Vagina (tissue), 2 donors: ENCODE measurements around the gene POLR1B. TPM values are rescaled to one million over a fixed set of nuclear protein-coding genes. Genes with fewer than 3 reads are reported as not detected.
"Not testable (repeated sequence)": the region's sequence is repeated elsewhere in the genome, so short reads cannot be mapped to it uniquely, and the experiment has no call there.

Experiments
- DNase-seq, 2 donors: peaks; one replicate each; pipeline ENCODE4 v3.0.0-alpha.2; 2017; ENCODE audit errors: extremely low spot score in 2 of 2
- H3K27ac ChIP-seq: fragments of 200-600 bp; sonication (generic); one replicate; pipeline ENCODE4 v1.5.1; 2019
- H3K27me3 ChIP-seq: fragments of 200-600 bp; sonication (generic); one replicate; pipeline ENCODE4 v1.5.1; 2019
- H3K36me3 ChIP-seq, 2 donors: fragments of 200-600 bp; sonication (generic); one replicate each; pipeline ENCODE4 v1.5.1; 2017 to 2019
- H3K4me1 ChIP-seq: fragments of 200-600 bp; sonication (generic); one replicate; pipeline ENCODE4 v1.5.1; 2019
- H3K4me3 ChIP-seq, 2 donors: fragments of 200-600 bp; sonication (generic); 1 replicate in 1 of 2; 2 replicates in 1 of 2; pipeline ENCODE4 v1.5.1; 2016 to 2019
- H3K9me3 ChIP-seq: fragments of 200-600 bp; sonication (generic); one replicate; pipeline ENCODE4 v1.5.1; 2019
- CTCF ChIP-seq, 3 experiments: fragments of 450-650 bp in 2 of 3; fragments of 200-600 bp in 1 of 3; sonication (generic) in 1 of 3; IDR thresholded peaks; one replicate each; pipeline ENCODE4 v1.5.1; 2017 to 2019; ENCODE audit warnings: antibody characterized with exemption in 3 of 3, mild to moderate bottlenecking in 2 of 3, moderate library complexity in 2 of 3
- POLR2A ChIP-seq, 2 donors: fragments of 450-650 bp; IDR thresholded peaks; one replicate each; pipeline ENCODE4 v1.6.1; 2017; ENCODE audit warnings: antibody characterized with exemption in 2 of 2, mild to moderate bottlenecking in 2 of 2, moderate library complexity in 2 of 2
- POLR2AphosphoS5 ChIP-seq, 2 donors: sonication (generic); formaldehyde crosslinking; IDR thresholded peaks; one replicate each; pipeline ENCODE4 v1.9.0; 2017; ENCODE audit warnings: antibody characterized with exemption in 2 of 2, mild to moderate bottlenecking in 2 of 2, low read depth in 1 of 2; ENCODE audit not compliant: insufficient read depth in 1 of 2
- intact Hi-C: fragments of 100-400 bp; cut with DNase I; formaldehyde crosslinking; loops from one replicate; pipeline ENCODE4 v1.15.1; 2023
- total RNA-seq: library from RNA; depleted of rRNA; stranded (reverse); fragments of >200 nt; gene quantifications from one replicate; pipeline ENCODE4 v1.2.3, GENCODE V29; 2016

Gene POLR1B
- total RNA-seq, 1 donor from 2014 or later = 13.3 TPM

- H3K27ac ChIP-seq = no peak overlapping the region
Observed at GRCh38 chr2:112603731-112604130, 61.5 kb downstream of the POLR1B start.

GRCh38 chr2:112604952-112605351, 62.7 kb downstream of the POLR1B start:
- H3K4me1 ChIP-seq = peaks cover 5% of the 10 kb centered on the region
- H3K27ac ChIP-seq = no peak overlapping the region
- no peak for TF ChIP-seq CTCF (IDR thresholded peaks at IDR 0.05)
- TF ChIP-seq POLR2A (IDR thresholded peaks at IDR 0.05) = no peak
- no peak for TF ChIP-seq POLR2AphosphoS5 (IDR thresholded peaks at IDR 0.05; ENCODE audit: insufficient read depth in 1 of 2, low read depth in 1 of 2)
- no peaks in the 10 kb centered on the region for H3K9me3 ChIP-seq
- H3K36me3 ChIP-seq = no peaks in the 10 kb centered on the region
- H3K27me3 ChIP-seq = no peaks in the 10 kb centered on the region
- no peak for DNase-seq
- intact Hi-C loops = loop anchor here (5.0 kb wide), 1 partner anchor 122 kb away; no protein-coding TSS in a partner anchor
- H3K4me3 ChIP-seq = no peak overlapping the region

More at GRCh38 chr2:112603731-112604130, 61.5 kb downstream of the POLR1B start:
- intact Hi-C loops = loop anchor here (5.0 kb wide), 1 partner anchor 124 kb away; no protein-coding TSS in a partner anchor
- no peaks in the 10 kb centered on the region for H3K36me3 ChIP-seq
- H3K9me3 ChIP-seq = no peaks in the 10 kb centered on the region
- DNase-seq = no peak
- TF ChIP-seq POLR2A (IDR thresholded peaks at IDR 0.05) = no peak
- TF ChIP-seq CTCF (IDR thresholded peaks at IDR 0.05) = no peak
- no peak for TF ChIP-seq POLR2AphosphoS5 (IDR thresholded peaks at IDR 0.05; ENCODE audit: insufficient read depth in 1 of 2, low read depth in 1 of 2)
- no peaks in the 10 kb centered on the region for H3K27me3 ChIP-seq
- H3K4me3 ChIP-seq = no peak overlapping the region
- peaks cover 9% of the 10 kb centered on the region for H3K4me1 ChIP-seq

GRCh38 chr2:112605926-112606325, 63.7 kb downstream of the POLR1B start:
- DNase-seq = no peak
- no peak overlapping the region for H3K4me3 ChIP-seq
- intact Hi-C loops = no loop called here

GRCh38 chr2:112606547-112606946, 64.3 kb downstream of the POLR1B start:
- Histone ChIP-seq H3K36me3 (no peaks in the 10 kb centered on the region), H3K27ac (no peak overlapping the region), H3K4me3 (no peak overlapping the region), H3K27me3 (no peaks in the 10 kb centered on the region), H3K4me1 (no peaks in the 10 kb centered on the region), H3K9me3 (no peaks in the 10 kb centered on the region)
- DNase-seq = no peak
- intact Hi-C loops = no loop called here
- no peak for TF ChIP-seq POLR2AphosphoS5 (IDR thresholded peaks at IDR 0.05; ENCODE audit: insufficient read depth in 1 of 2, low read depth in 1 of 2)
- no peak for TF ChIP-seq CTCF (IDR thresholded peaks at IDR 0.05)
- TF ChIP-seq POLR2A (IDR thresholded peaks at IDR 0.05) = no peak

More at GRCh38 chr2:112605926-112606325, 63.7 kb downstream of the POLR1B start:
- TF ChIP-seq POLR2A (IDR thresholded peaks at IDR 0.05) (no peak), CTCF (IDR thresholded peaks at IDR 0.05) (no peak), POLR2AphosphoS5 (IDR thresholded peaks at IDR 0.05; ENCODE audit: insufficient read depth in 1 of 2, low read depth in 1 of 2) (no peak)
- H3K27me3 ChIP-seq = no peaks in the 10 kb centered on the region
- no peaks in the 10 kb centered on the region for H3K4me1 ChIP-seq
- no peaks in the 10 kb centered on the region for H3K36me3 ChIP-seq
- no peaks in the 10 kb centered on the region for H3K9me3 ChIP-seq
- no peak overlapping the region for H3K27ac ChIP-seq

- no peaks in the 10 kb centered on the region for H3K27me3 ChIP-seq
- intact Hi-C loops = no loop called here
- H3K4me1 ChIP-seq = no peaks in the 10 kb centered on the region
- H3K4me3 ChIP-seq = no peak overlapping the region
- no peaks in the 10 kb centered on the region for H3K9me3 ChIP-seq
- H3K36me3 ChIP-seq = no peaks in the 10 kb centered on the region
- no peak for DNase-seq
- no peak overlapping the region for H3K27ac ChIP-seq
- TF ChIP-seq CTCF (IDR thresholded peaks at IDR 0.05) = no peak
- TF ChIP-seq POLR2AphosphoS5 (IDR thresholded peaks at IDR 0.05; ENCODE audit: insufficient read depth in 1 of 2, low read depth in 1 of 2) = no peak
- no peak for TF ChIP-seq POLR2A (IDR thresholded peaks at IDR 0.05)
Observed at GRCh38 chr2:112607680-112608438, 65.6 kb downstream of the POLR1B start.

- H3K4me3 ChIP-seq, H3K27me3 ChIP-seq, H3K4me1 ChIP-seq, DNase-seq, H3K9me3 ChIP-seq, H3K36me3 ChIP-seq, H3K27ac ChIP-seq, intact Hi-C loops: not testable (repeated sequence)
Observed at GRCh38 chr2:112609320-112609719, 67.1 kb downstream of the POLR1B start.

GRCh38 chr2:112612283-112612682, 70.0 kb downstream of the POLR1B start:
- H3K4me1 ChIP-seq, H3K9me3 ChIP-seq, H3K27ac ChIP-seq, H3K27me3 ChIP-seq, H3K36me3 ChIP-seq, H3K4me3 ChIP-seq, intact Hi-C loops, DNase-seq: not testable (repeated sequence)
